Measurements from ENCODE around the gene B4GALT5. TPM values are rescaled to one million over a fixed set of nuclear protein-coding genes. Genes with fewer than 3 reads are reported as not detected.
A peak's percentile ranks its signal among the peaks of the same experiment; 100 is the strongest.

The B4GALT5 gene
- total RNA-seq, 1 donor from 2014 or later, result 47.9 TPM

GRCh38 chr20:49715466-49715865 lies 1.8 kb upstream of the B4GALT5 start:
- Mint-ChIP-seq H3K4me3 (peak overlapping the region; percentile 61), H3K9me3 (no peaks in the 10 kb centered on the region), H3K27ac (no peak overlapping the region), H3K36me3 (no peaks in the 10 kb centered on the region), H3K4me1 (ENCODE audit: unreplicated experiment) (peaks cover 17% of the 10 kb centered on the region), H3K27me3 (no peaks in the 10 kb centered on the region)
- TF ChIP-seq, protein P1, sequence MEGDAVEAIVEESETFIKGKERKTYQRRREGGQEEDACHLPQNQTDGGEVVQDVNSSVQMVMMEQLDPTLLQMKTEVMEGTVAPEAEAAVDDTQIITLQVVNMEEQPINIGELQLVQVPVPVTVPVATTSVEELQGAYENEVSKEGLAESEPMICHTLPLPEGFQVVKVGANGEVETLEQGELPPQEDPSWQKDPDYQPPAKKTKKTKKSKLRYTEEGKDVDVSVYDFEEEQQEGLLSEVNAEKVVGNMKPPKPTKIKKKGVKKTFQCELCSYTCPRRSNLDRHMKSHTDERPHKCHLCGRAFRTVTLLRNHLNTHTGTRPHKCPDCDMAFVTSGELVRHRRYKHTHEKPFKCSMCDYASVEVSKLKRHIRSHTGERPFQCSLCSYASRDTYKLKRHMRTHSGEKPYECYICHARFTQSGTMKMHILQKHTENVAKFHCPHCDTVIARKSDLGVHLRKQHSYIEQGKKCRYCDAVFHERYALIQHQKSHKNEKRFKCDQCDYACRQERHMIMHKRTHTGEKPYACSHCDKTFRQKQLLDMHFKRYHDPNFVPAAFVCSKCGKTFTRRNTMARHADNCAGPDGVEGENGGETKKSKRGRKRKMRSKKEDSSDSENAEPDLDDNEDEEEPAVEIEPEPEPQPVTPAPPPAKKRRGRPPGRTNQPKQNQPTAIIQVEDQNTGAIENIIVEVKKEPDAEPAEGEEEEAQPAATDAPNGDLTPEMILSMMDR (conservative IDR thresholded peaks at IDR 0.05), result no peak
- DNase-seq (ENCODE audit: extremely low spot score, unreplicated experiment), result no peak

- H3K4me3 Mint-ChIP-seq, result peak overlapping the region; percentile 94
- peak overlapping the region; percentile 47 for H3K27ac Mint-ChIP-seq
- no peak for DNase-seq (ENCODE audit: extremely low spot score, unreplicated experiment)
- TF ChIP-seq, protein P1 (conservative IDR thresholded peaks at IDR 0.05), result peak; percentile 28
- peaks cover 32% of the 10 kb centered on the region for H3K4me1 Mint-ChIP-seq (ENCODE audit: unreplicated experiment)
- H3K9me3 Mint-ChIP-seq, result no peaks in the 10 kb centered on the region
- no peaks in the 10 kb centered on the region for H3K27me3 Mint-ChIP-seq
- H3K36me3 Mint-ChIP-seq, result no peaks in the 10 kb centered on the region
These were observed 504 bp downstream of the B4GALT5 start for GRCh38 chr20:49712996-49713752.

GRCh38 chr20:49712646-49712995 lies 1.1 kb downstream of the B4GALT5 start:
- Mint-ChIP-seq H3K27ac (peak overlapping the region; percentile 47), H3K4me1 (ENCODE audit: unreplicated experiment) (peaks cover 32% of the 10 kb centered on the region), H3K4me3 (peak overlapping the region; percentile 94), H3K27me3 (no peaks in the 10 kb centered on the region), H3K36me3 (no peaks in the 10 kb centered on the region), H3K9me3 (no peaks in the 10 kb centered on the region)
- TF ChIP-seq, protein P1 (conservative IDR thresholded peaks at IDR 0.05), result no peak
- DNase-seq (ENCODE audit: extremely low spot score, unreplicated experiment), result no peak

GRCh38 chr20:49712118-49712517 lies 1.6 kb downstream of the B4GALT5 start:
- Mint-ChIP-seq H3K9me3 (no peaks in the 10 kb centered on the region), H3K36me3 (no peaks in the 10 kb centered on the region), H3K27me3 (no peaks in the 10 kb centered on the region), H3K4me3 (peak overlapping the region; percentile 94), H3K4me1 (ENCODE audit: unreplicated experiment) (peaks cover 33% of the 10 kb centered on the region), H3K27ac (peak overlapping the region; percentile 47)
- no peak for DNase-seq (ENCODE audit: extremely low spot score, unreplicated experiment)
- TF ChIP-seq, protein P1 (conservative IDR thresholded peaks at IDR 0.05), result no peak

DNA sequence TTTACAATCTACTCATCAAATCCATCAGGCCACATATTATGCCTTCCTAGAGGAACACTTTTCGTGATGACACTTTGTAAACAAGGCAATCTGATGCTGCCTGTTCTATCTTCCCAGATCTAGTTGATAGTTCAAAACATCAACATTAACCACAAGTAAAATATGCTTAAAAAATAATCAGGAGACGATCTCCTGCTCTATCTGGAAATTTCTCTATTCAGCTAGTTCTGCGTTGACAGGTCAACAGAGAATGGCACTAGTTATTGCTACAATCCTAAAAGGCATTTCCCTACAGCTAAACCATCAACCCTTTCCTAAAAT lies 2.1 kb downstream of the B4GALT5 start:
- TF ChIP-seq, protein P1 (conservative IDR thresholded peaks at IDR 0.05), result no peak
- H3K27ac Mint-ChIP-seq, result peak overlapping the region; percentile 47
- no peaks in the 10 kb centered on the region for H3K27me3 Mint-ChIP-seq
- no peaks in the 10 kb centered on the region for H3K9me3 Mint-ChIP-seq
- H3K4me3 Mint-ChIP-seq, result peak overlapping the region; percentile 94
- no peak for DNase-seq (ENCODE audit: extremely low spot score, unreplicated experiment)
- no peaks in the 10 kb centered on the region for H3K36me3 Mint-ChIP-seq
- H3K4me1 Mint-ChIP-seq (ENCODE audit: unreplicated experiment), result peaks cover 38% of the 10 kb centered on the region

Measured in type B pancreatic cell (in vitro differentiated cells).